ENCODE measurements around the gene KRTAP20-3. TPM values are rescaled to one million over a fixed set of nuclear protein-coding genes. Genes with fewer than 3 reads are reported as not detected.

The KRTAP20-3 gene
- polyA plus RNA-seq, 3 donors: not detected

- no peaks in the 10 kb centered on the region for H3K79me2 ChIP-seq (ENCODE audit: insufficient read depth, low read length)
- no peaks in the 10 kb centered on the region for H3K27me3 ChIP-seq (ENCODE audit: control insufficient read depth in 2 of 2, insufficient read depth in 2 of 2, low read length in 2 of 2)
- H3K36me3 ChIP-seq (replicated peaks in 1 of 2; ENCODE audit: control insufficient read depth in 1 of 2, insufficient read depth in 2 of 2, low read length in 2 of 2): no peaks in the 10 kb centered on the region
- no peak overlapping the region for H3K9ac ChIP-seq (ENCODE audit: insufficient read depth, low read length, poor library complexity, severe bottlenecking)
- peaks cover 6 to 7% of the 10 kb centered on the region in 2 donors for H3K9me3 ChIP-seq (replicated peaks in 1 of 2; ENCODE audit: control insufficient read depth in 1 of 2, insufficient read depth in 1 of 2, low read length in 2 of 2)
- no CpG with 5 or more reads among the region's 1 CpG for WGBS (ENCODE audit: insufficient coverage)
- Mint-ChIP-seq H3K9me3 (peaks cover 0 to 9% (median 5%) of the 10 kb centered on the region in 7 donors), H3K4me1 (no peaks in the 10 kb centered on the region), H3K27ac (no peak overlapping the region), H3K4me3 (no peak overlapping the region), H3K27me3 (ENCODE audit: low read depth in 3 of 3) (no peaks in the 10 kb centered on the region), H3K36me3 (no peaks in the 10 kb centered on the region)
- no peak for DNase-seq
- no peak overlapping the region for H3K4me2 ChIP-seq (replicated peaks; ENCODE audit: extremely low read depth, low read length, poor library complexity, severe bottlenecking)
- intact Hi-C loops (cut with micrococcal nuclease): no loop called here
- no peaks in the 10 kb centered on the region for H3K4me1 ChIP-seq (ENCODE audit: control insufficient read depth in 1 of 2, insufficient read depth in 2 of 2, low read length in 2 of 2)
- H3K27ac ChIP-seq (ENCODE audit: low read depth in 1 of 2, low read length in 2 of 2): no peak overlapping the region
- TF ChIP-seq CTCF (IDR thresholded peaks at IDR 0.05): no peak
- no peak overlapping the region for H2AFZ ChIP-seq (ENCODE audit: insufficient read depth, low read depth, low read length, poor library complexity, severe bottlenecking)
- no peaks in the 10 kb centered on the region for H4K20me1 ChIP-seq (ENCODE audit: insufficient read depth, low read length)
- no peak overlapping the region for H3K4me3 ChIP-seq (replicated peaks in 1 of 3; ENCODE audit: low read depth in 2 of 3, low read length in 3 of 3)
These were observed 4.3 kb downstream of the KRTAP20-3 start for GRCh38 chr21:30646904-30647414.

- Histone ChIP-seq H3K27ac (ENCODE audit: low read depth in 1 of 2, low read length in 2 of 2) (no peak overlapping the region), H3K4me2 (replicated peaks; ENCODE audit: extremely low read depth, low read length, poor library complexity, severe bottlenecking) (no peak overlapping the region), H3K79me2 (ENCODE audit: insufficient read depth, low read length) (no peaks in the 10 kb centered on the region), H3K4me3 (replicated peaks in 1 of 3; ENCODE audit: low read depth in 2 of 3, low read length in 3 of 3) (no peak overlapping the region), H3K4me1 (ENCODE audit: control insufficient read depth in 1 of 2, insufficient read depth in 2 of 2, low read length in 2 of 2) (no peaks in the 10 kb centered on the region), H3K9ac (ENCODE audit: insufficient read depth, low read length, poor library complexity, severe bottlenecking) (no peak overlapping the region), H4K20me1 (ENCODE audit: insufficient read depth, low read length) (no peaks in the 10 kb centered on the region), H3K27me3 (ENCODE audit: control insufficient read depth in 2 of 2, insufficient read depth in 2 of 2, low read length in 2 of 2) (no peaks in the 10 kb centered on the region), H3K9me3 (replicated peaks in 1 of 2; ENCODE audit: control insufficient read depth in 1 of 2, insufficient read depth in 1 of 2, low read length in 2 of 2) (no peaks in the 10 kb centered on the region), H3K36me3 (replicated peaks in 1 of 2; ENCODE audit: control insufficient read depth in 1 of 2, insufficient read depth in 2 of 2, low read length in 2 of 2) (no peaks in the 10 kb centered on the region), H2AFZ (ENCODE audit: insufficient read depth, low read depth, low read length, poor library complexity, severe bottlenecking) (no peak overlapping the region)
- no peak for DNase-seq
- TF ChIP-seq CTCF (IDR thresholded peaks at IDR 0.05): no peak
- Mint-ChIP-seq H3K36me3 (no peaks in the 10 kb centered on the region), H3K4me1 (no peaks in the 10 kb centered on the region), H3K27ac (no peak overlapping the region), H3K9me3 (peaks cover 0 to 11% (median 3%) of the 10 kb centered on the region in 7 donors), H3K27me3 (ENCODE audit: low read depth in 3 of 3) (no peaks in the 10 kb centered on the region), H3K4me3 (no peak overlapping the region)
- intact Hi-C loops (cut with micrococcal nuclease): no loop called here
These were observed 10.2 kb downstream of the KRTAP20-3 start for GRCh38 chr21:30652891-30653290.
